H1 (cell line): ENCODE results near the gene AOPEP. TPM values are rescaled to one million over a fixed set of nuclear protein-coding genes. Genes with fewer than 3 reads are reported as not detected.

Experiments
- CTCF ChIA-PET: fragments of 300-600 bp; sonication (Branson Sonifier 250); formaldehyde crosslinking; loops from one replicate; lab custom pipeline; 2021; ENCODE audit not compliant: partially characterized antibody; lab: Charles Lee
- POLR2A ChIA-PET: fragments of 300-600 bp; sonication (Branson Sonifier 250); formaldehyde crosslinking; loops from one replicate; lab custom pipeline; 2021; ENCODE audit warnings: inconsistent platforms; ENCODE audit not compliant: partially characterized antibody; lab: Charles Lee
- DNase-seq, 2 experiments: peaks; one replicate each; pipeline versions ENCODE4 v3.0.0 to v3.0.0-alpha.2; 2010 to 2022; ENCODE audit warnings: low spot score in 2 of 2, low read depth in 1 of 2, mixed read lengths in 1 of 2
- FAIRE-seq: peaks from 2 replicates; lab custom pipeline; 2011; peaks lifted over from hg19 to GRCh38; lab: Jason Lieb, UNC
- H2AFZ ChIP-seq: 2 replicates; pipeline ENCODE4 v1.8.1; 2012; ENCODE audit warnings: low read length, inconsistent platforms
- H2AK5ac ChIP-seq: 2 replicates; pipeline ENCODE4 v1.6.1; 2013; ENCODE audit warnings: low read depth, low read length
- H2BK120ac ChIP-seq: replicated peaks from 2 replicates; pipeline ENCODE3; 2013; ENCODE audit warnings: low read depth, low read length, inconsistent platforms
- H2BK12ac ChIP-seq: 2 replicates; pipeline ENCODE4 v1.6.1; 2013; ENCODE audit warnings: low read depth, low read length
- H2BK15ac ChIP-seq: 2 replicates; pipeline ENCODE4 v1.6.1; 2013; ENCODE audit warnings: low read length
- H2BK20ac ChIP-seq: 2 replicates; pipeline ENCODE4 v1.6.1; 2013; ENCODE audit warnings: low read length
- H2BK5ac ChIP-seq: 2 replicates; pipeline ENCODE4 v1.6.1; 2013; ENCODE audit warnings: low read depth, low read length
- H3K14ac ChIP-seq: 2 replicates; pipeline ENCODE4 v1.6.1; 2013; ENCODE audit warnings: inconsistent platforms; ENCODE audit not compliant: insufficient read length
- H3K18ac ChIP-seq: 2 replicates; pipeline ENCODE4 v1.6.1; 2013; ENCODE audit warnings: low read length; ENCODE audit errors: extremely low read depth
- H3K23ac ChIP-seq: 2 replicates; pipeline ENCODE4 v1.6.1; 2013; ENCODE audit warnings: inconsistent platforms; ENCODE audit not compliant: insufficient read length
- H3K23me2 ChIP-seq: 2 replicates; pipeline ENCODE4 v1.6.1; 2013; ENCODE audit warnings: low read depth, low read length
- H3K27ac ChIP-seq: 2 replicates; pipeline ENCODE4 v1.6.1; 2011; ENCODE audit warnings: low read depth, low read length, inconsistent platforms
- H3K27me3 ChIP-seq, 4 experiments: replicated peaks in 1 of 4; 1 replicate in 1 of 4; 2 replicates in 3 of 4; pipeline versions ENCODE4 v1.6.1 to v1.8.1; 2011 to 2013; ENCODE audit warnings: low read length in 3 of 4, mild to moderate bottlenecking in 3 of 4, inconsistent platforms in 2 of 4, mixed read lengths in 2 of 4, moderate library complexity in 1 of 4; ENCODE audit not compliant: control insufficient read depth in 3 of 4, insufficient read depth in 3 of 4; ENCODE audit errors: extremely low read depth in 1 of 4
- H3K36me3 ChIP-seq, 4 experiments: 2 replicates each; pipeline versions ENCODE4 v1.6.1 to v1.8.1; 2011 to 2013; ENCODE audit warnings: mild to moderate bottlenecking in 4 of 4, low read length in 3 of 4, moderate library complexity in 2 of 4, control low read depth in 1 of 4, inconsistent platforms in 1 of 4; ENCODE audit not compliant: insufficient read depth in 4 of 4, control insufficient read depth in 2 of 4
- H3K4ac ChIP-seq: replicated peaks from 2 replicates; pipeline ENCODE3; 2013; ENCODE audit warnings: low read length, low read depth, mixed read lengths, inconsistent platforms; ENCODE audit not compliant: insufficient read length
- H3K4me1 ChIP-seq, 4 experiments: replicated peaks in 1 of 4; 1 replicate in 1 of 4; 2 replicates in 3 of 4; pipeline versions ENCODE4 v1.6.1 to v1.8.1; 2011 to 2013; ENCODE audit warnings: low read length in 3 of 4, inconsistent platforms in 2 of 4, mixed read lengths in 1 of 4; ENCODE audit not compliant: insufficient read depth in 4 of 4, control insufficient read depth in 3 of 4
- H3K4me2 ChIP-seq, 2 experiments: 2 replicates each; pipeline versions ENCODE4 v1.6.1 to v1.8.1; 2011 to 2013; ENCODE audit warnings: low read depth in 2 of 2, low read length in 2 of 2, control low read depth in 1 of 2, inconsistent platforms in 1 of 2, mild to moderate bottlenecking in 1 of 2; ENCODE audit not compliant: insufficient read depth in 1 of 2
- H3K4me3 ChIP-seq, 4 experiments: fragments of 200-600, 300-600 bp in 1 of 4; sonication (generic), shearing (Covaris generic), sonication (Bioruptor Twin) in 1 of 4; 2 replicates each; pipeline versions ENCODE4 v1.5.1 to v1.8.1; 2011 to 2016; ENCODE audit warnings: low read length in 4 of 4, low read depth in 3 of 4, control low read depth in 2 of 4, inconsistent platforms in 2 of 4, mild to moderate bottlenecking in 2 of 4, mixed read lengths in 1 of 4, moderate library complexity in 1 of 4; ENCODE audit not compliant: insufficient read depth in 2 of 4; ENCODE audit errors: extremely low read depth in 1 of 4
- H3K56ac ChIP-seq: replicated peaks from 2 replicates; pipeline ENCODE3; 2013; ENCODE audit warnings: low read depth, mild to moderate bottlenecking, mixed read lengths, low read length, inconsistent platforms; ENCODE audit not compliant: insufficient read length
- H3K79me1 ChIP-seq: 2 replicates; pipeline ENCODE4 v1.6.1; 2013; ENCODE audit warnings: low read depth, low read length, control low read depth
- H3K79me2 ChIP-seq, 2 experiments: 2 replicates each; pipeline versions ENCODE4 v1.6.1 to v1.8.1; 2012 to 2013; ENCODE audit warnings: low read length in 2 of 2, mild to moderate bottlenecking in 2 of 2, inconsistent platforms in 1 of 2; ENCODE audit not compliant: insufficient read depth in 2 of 2, control insufficient read depth in 1 of 2
- H3K9ac ChIP-seq, 4 experiments: replicated peaks in 1 of 4; 1 replicate in 1 of 4; 2 replicates in 3 of 4; pipeline versions ENCODE4 v1.6.1 to v1.8.1; 2011 to 2013; ENCODE audit warnings: low read depth in 3 of 4, low read length in 3 of 4, control low read depth in 2 of 4, mild to moderate bottlenecking in 2 of 4, moderate library complexity in 2 of 4, inconsistent platforms in 1 of 4; ENCODE audit errors: extremely low read depth in 1 of 4
- H3K9me3 ChIP-seq, 2 experiments: 2 replicates each; pipeline versions ENCODE4 v1.6.1 to v1.8.1; 2012 to 2013; ENCODE audit warnings: mild to moderate bottlenecking in 2 of 2, moderate library complexity in 2 of 2, control low read depth in 1 of 2, inconsistent platforms in 1 of 2, low read depth in 1 of 2, low read length in 1 of 2, mixed read lengths in 1 of 2; ENCODE audit not compliant: insufficient read depth in 2 of 2
- H4K20me1 ChIP-seq, 2 experiments: replicated peaks in 1 of 2; 2 replicates each; pipeline versions ENCODE3 to v1.8.1; 2011 to 2013; ENCODE audit warnings: inconsistent platforms in 2 of 2, low read length in 2 of 2, mild to moderate bottlenecking in 1 of 2; ENCODE audit not compliant: insufficient read depth in 2 of 2, control insufficient read depth in 1 of 2
- H4K5ac ChIP-seq: 2 replicates; pipeline ENCODE4 v1.6.1; 2013; ENCODE audit warnings: low read length, low read depth, mixed read lengths, inconsistent platforms; ENCODE audit not compliant: insufficient read length
- H4K8ac ChIP-seq: 2 replicates; pipeline ENCODE4 v1.8.0; 2013; ENCODE audit warnings: mild to moderate bottlenecking, moderate library complexity, low read length, inconsistent platforms; ENCODE audit not compliant: insufficient read depth; ENCODE audit errors: extremely low read depth
- H4K91ac ChIP-seq: replicated peaks from 2 replicates; pipeline ENCODE3; 2013; ENCODE audit warnings: low read length, mixed read lengths, inconsistent platforms; ENCODE audit not compliant: insufficient read length
- GTF2F1 ChIP-seq: IDR thresholded peaks from 2 replicates; pipeline ENCODE4 v1.6.1; 2012; ENCODE audit warnings: low read depth, low read length, improper control_type of control experiment, borderline replicate concordance
- RAD21 ChIP-seq, 2 experiments: IDR thresholded peaks in 1 of 2; conservative IDR thresholded peaks in 1 of 2; 2 replicates each; pipeline ENCODE4 v1.6.1; 2011; ENCODE audit warnings: low read depth in 2 of 2, low read length in 2 of 2, improper control_type of control experiment in 1 of 2, inconsistent platforms in 1 of 2, mild to moderate bottlenecking in 1 of 2, moderate library complexity in 1 of 2
- WGBS, 2 experiments: shearing (Covaris generic) in 1 of 2; methylation state at CpG; one replicate each; pipeline versions ENCODE4 v1.1.6 to v1.1.7; 2013 to 2015; ENCODE audit warnings: low lambda C conversion rate in 2 of 2, mixed read lengths in 2 of 2, inconsistent platforms in 1 of 2, low coverage in 1 of 2, missing lambda C conversion rate in 1 of 2; ENCODE audit not compliant: insufficient replicate concordance in 2 of 2, insufficient coverage in 1 of 2, insufficient read length in 1 of 2; ENCODE audit errors: extremely low coverage in 1 of 2, missing lambda C conversion rate in 1 of 2; 5-methylcytosine and 5-hydroxymethylcytosine counted together
- polyA plus RNA-seq, 7 experiments: library from polyadenylated mRNA; depleted of rRNA in 3 of 7; stranded (reverse) in 5 of 7; unstranded in 2 of 7; fragments of >200 nt in 5 of 7; fragments of 200-250 nt in 2 of 7; gene quantifications; 1 replicate in 5 of 7; 2 replicates in 1 of 7; 4 replicates in 1 of 7; pipeline versions ENCODE4 v1.2.1 to v1.2.3, GENCODE V29; 2011 to 2013; ENCODE audit warnings: missing spikeins in 2 of 7, mixed read lengths in 2 of 7
- total RNA-seq: library from RNA; stranded (reverse); fragmentation: NEBNext Ultra II Directional; extraction: Animal tissue kit (Norgen Biotek cat#: 25700); gene quantifications from 2 replicates; pipeline ENCODE4 v1.2.1, GENCODE V29; 2021

AOPEP gene
- total and polyA plus RNA-seq, 2 of the 8 experiments (the other 6 are each of a cell fraction or from before 2014, with no cell fraction given), result 6.1 to 14.3 TPM

DNA sequence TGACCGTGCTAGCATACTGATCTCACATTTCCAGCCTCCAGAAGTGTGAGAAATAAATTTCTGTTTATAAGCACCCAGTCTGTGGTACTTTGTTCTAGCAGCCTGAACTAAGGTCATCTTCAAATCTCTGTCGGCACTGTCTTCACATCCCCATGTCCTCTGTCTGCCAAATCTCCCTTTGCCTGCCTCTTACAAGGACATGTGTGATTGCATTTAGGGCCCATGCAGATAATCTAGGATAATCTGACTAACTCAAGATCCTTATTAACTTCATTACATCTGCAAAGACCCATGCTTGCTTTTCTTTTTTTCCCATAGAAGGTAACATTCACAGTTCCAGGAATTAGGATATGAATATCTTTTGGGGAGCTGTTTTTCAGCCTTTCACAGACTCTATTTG lies 132.7 kb downstream of the AOPEP start:
- ChIA-PET POLR2A (no interaction called here), CTCF (interaction anchor here (1.0 kb wide), 1 partner anchor 190 kb away, joined by 3 read pairs; no protein-coding TSS in a partner anchor)
- no peak overlapping the region for H3K4me2 ChIP-seq
- no peaks in the 10 kb centered on the region for H4K20me1 ChIP-seq
- H4K5ac ChIP-seq, result no peak overlapping the region
- no peak overlapping the region for H3K4me3 ChIP-seq
- no peak overlapping the region for H3K27ac ChIP-seq
- H2AFZ ChIP-seq, result no peak overlapping the region
- TF ChIP-seq GTF2F1, result no peak
- TF ChIP-seq RAD21 (IDR thresholded peaks at IDR 0.05 in 1 of 2, conservative IDR thresholded peaks at IDR 0.05 in 1 of 2; ENCODE audit: low read depth in 2 of 2, low read length in 2 of 2), result no peak
- H3K9ac ChIP-seq, result no peak overlapping the region
- no peak overlapping the region for H2BK20ac ChIP-seq
- no peak overlapping the region for H2BK15ac ChIP-seq
- DNase-seq (no peak), FAIRE-seq (no peak)
- H3K4ac ChIP-seq, result no peak overlapping the region
- no peak overlapping the region for H3K18ac ChIP-seq
- no peaks in the 10 kb centered on the region for H3K36me3 ChIP-seq
- no peak overlapping the region for H3K23ac ChIP-seq
- H2BK120ac ChIP-seq, result no peak overlapping the region
- no peak overlapping the region for H3K56ac ChIP-seq
- H2AK5ac ChIP-seq, result no peak overlapping the region
- no peaks in the 10 kb centered on the region for H3K9me3 ChIP-seq
- no peaks in the 10 kb centered on the region for H3K27me3 ChIP-seq
- no peak overlapping the region for H4K91ac ChIP-seq
- no peaks in the 10 kb centered on the region; the same call in 1 of the 2 replicates for H3K79me1 ChIP-seq
- H3K4me1 ChIP-seq, result 0 out of 7 replicates have a peak, but pooled peaks cover 0 to 2% (median 0%) of the 10 kb centered on the region in 4 experiments
- no peak overlapping the region for H2BK5ac ChIP-seq
- H3K14ac ChIP-seq, result no peak overlapping the region
- WGBS, 2 experiments, result 87% methylated on average over 2 of the region's 2 CpGs; no CpG with 5 or more reads in 1 of the 2 experiments
- no peak overlapping the region for H2BK12ac ChIP-seq
- H3K79me2 ChIP-seq, result no peaks in the 10 kb centered on the region
- H3K23me2 ChIP-seq, result no peaks in the 10 kb centered on the region
- no peak overlapping the region for H4K8ac ChIP-seq
